Activated T-helper 17 cell treated with anti-CD3 and anti-CD28 coated beads, Interleukin-2, amount 50 U/mL, for 72 hours (primary cell): ENCODE results near the gene ABLIM2. TPM values are rescaled to one million over a fixed set of nuclear protein-coding genes. Genes with fewer than 3 reads are reported as not detected.
A peak's percentile ranks its signal among the peaks of the same experiment; 100 is the strongest.

Experiments
- ATAC-seq: fragments of 150-1000 bp; cut with Tn5 transposase; replicated peaks from 2 replicates; pipeline ENCODE4 v1.10.0; 2021; ENCODE audit warnings: mild to moderate bottlenecking, moderate library complexity
- H3K27ac Mint-ChIP-seq: one replicate; pipeline ENCODE4 v1.8.0; 2022; ENCODE audit warnings: mixed read lengths
- H3K27me3 Mint-ChIP-seq: one replicate; pipeline ENCODE4 v1.8.0; 2022; ENCODE audit warnings: mixed read lengths
- H3K36me3 Mint-ChIP-seq: one replicate; pipeline ENCODE4 v1.8.0; 2022; ENCODE audit warnings: low read depth, mild to moderate bottlenecking, mixed read lengths
- H3K4me1 Mint-ChIP-seq: one replicate; pipeline ENCODE4 v1.8.0; 2022; ENCODE audit warnings: mixed read lengths
- H3K4me3 Mint-ChIP-seq: one replicate; pipeline ENCODE4 v1.8.0; 2022; ENCODE audit warnings: mild to moderate bottlenecking, mixed read lengths
- H3K9me3 Mint-ChIP-seq: one replicate; pipeline ENCODE4 v1.8.0; 2022; ENCODE audit warnings: mixed read lengths
- total RNA-seq, 2 donors: library from RNA; stranded (reverse); gene quantifications; one replicate each; pipeline ENCODE4 v1.2.3, GENCODE V29; 2022

Gene ABLIM2
- total RNA-seq, 2 donors from 2014 or later: 0.53 to 0.82 TPM

GRCh38 chr4:8097721-8098345, 60.8 kb downstream of the ABLIM2 start:
- H3K27me3 Mint-ChIP-seq: no peaks in the 10 kb centered on the region
- no peak overlapping the region for H3K27ac Mint-ChIP-seq
- H3K9me3 Mint-ChIP-seq: peaks cover 22% of the 10 kb centered on the region
- H3K36me3 Mint-ChIP-seq: no peaks in the 10 kb centered on the region
- H3K4me1 Mint-ChIP-seq: no peaks in the 10 kb centered on the region
- no peak overlapping the region for H3K4me3 Mint-ChIP-seq
- no peak for ATAC-seq

- H3K27ac Mint-ChIP-seq: no peak overlapping the region
- H3K9me3 Mint-ChIP-seq: peaks cover 22% of the 10 kb centered on the region
- no peaks in the 10 kb centered on the region for H3K4me1 Mint-ChIP-seq
- no peak overlapping the region for H3K4me3 Mint-ChIP-seq
- no peak for ATAC-seq
- H3K36me3 Mint-ChIP-seq: no peaks in the 10 kb centered on the region
- no peaks in the 10 kb centered on the region for H3K27me3 Mint-ChIP-seq
These were observed 61.5 kb downstream of the ABLIM2 start for GRCh38 chr4:8097141-8097541.

GRCh38 chr4:8096690-8097061, 61.9 kb downstream of the ABLIM2 start:
- Mint-ChIP-seq H3K27me3 (no peaks in the 10 kb centered on the region), H3K4me1 (no peaks in the 10 kb centered on the region), H3K36me3 (no peaks in the 10 kb centered on the region), H3K4me3 (no peak overlapping the region), H3K9me3 (peaks cover 22% of the 10 kb centered on the region), H3K27ac (no peak overlapping the region)
- no peak for ATAC-seq

GRCh38 chr4:8095956-8096689, 62.5 kb downstream of the ABLIM2 start:
- Mint-ChIP-seq H3K36me3 (no peaks in the 10 kb centered on the region), H3K4me3 (no peak overlapping the region), H3K27ac (no peak overlapping the region), H3K9me3 (peaks cover 22% of the 10 kb centered on the region), H3K27me3 (no peaks in the 10 kb centered on the region), H3K4me1 (no peaks in the 10 kb centered on the region)
- no peak for ATAC-seq

GRCh38 chr4:8093587-8094274, 64.9 kb downstream of the ABLIM2 start:
- H3K4me3 Mint-ChIP-seq: no peak overlapping the region
- H3K27me3 Mint-ChIP-seq: no peaks in the 10 kb centered on the region
- no peak overlapping the region for H3K27ac Mint-ChIP-seq
- H3K9me3 Mint-ChIP-seq: peaks cover 22% of the 10 kb centered on the region
- ATAC-seq: no peak
- no peaks in the 10 kb centered on the region for H3K4me1 Mint-ChIP-seq
- no peaks in the 10 kb centered on the region for H3K36me3 Mint-ChIP-seq

GRCh38 chr4:8092282-8092681, 66.3 kb downstream of the ABLIM2 start:
- no peak overlapping the region for H3K4me3 Mint-ChIP-seq
- H3K27ac Mint-ChIP-seq: no peak overlapping the region
- no peaks in the 10 kb centered on the region for H3K36me3 Mint-ChIP-seq
- no peaks in the 10 kb centered on the region for H3K27me3 Mint-ChIP-seq
- no peaks in the 10 kb centered on the region for H3K4me1 Mint-ChIP-seq
- peaks cover 22% of the 10 kb centered on the region for H3K9me3 Mint-ChIP-seq
- no peak for ATAC-seq

- H3K36me3 Mint-ChIP-seq: no peaks in the 10 kb centered on the region
- no peaks in the 10 kb centered on the region for H3K27me3 Mint-ChIP-seq
- no peak overlapping the region for H3K27ac Mint-ChIP-seq
- H3K4me1 Mint-ChIP-seq: no peaks in the 10 kb centered on the region
- ATAC-seq: no peak
- H3K4me3 Mint-ChIP-seq: no peak overlapping the region
- peaks cover 20% of the 10 kb centered on the region for H3K9me3 Mint-ChIP-seq
These were observed 67.8 kb downstream of the ABLIM2 start for GRCh38 chr4:8090744-8091301.

- no peaks in the 10 kb centered on the region for H3K36me3 Mint-ChIP-seq
- no peaks in the 10 kb centered on the region for H3K4me1 Mint-ChIP-seq
- peak; percentile 81 for ATAC-seq
- H3K27me3 Mint-ChIP-seq: no peaks in the 10 kb centered on the region
- no peak overlapping the region for H3K27ac Mint-ChIP-seq
- H3K9me3 Mint-ChIP-seq: peaks cover 17% of the 10 kb centered on the region
- no peak overlapping the region for H3K4me3 Mint-ChIP-seq
These were observed 68.3 kb downstream of the ABLIM2 start for GRCh38 chr4:8090312-8090711.

GRCh38 chr4:8089862-8090261, 68.8 kb downstream of the ABLIM2 start:
- no peak overlapping the region for H3K4me3 Mint-ChIP-seq
- H3K27ac Mint-ChIP-seq: no peak overlapping the region
- peaks cover 14% of the 10 kb centered on the region for H3K9me3 Mint-ChIP-seq
- H3K36me3 Mint-ChIP-seq: no peaks in the 10 kb centered on the region
- H3K4me1 Mint-ChIP-seq: no peaks in the 10 kb centered on the region
- no peaks in the 10 kb centered on the region for H3K27me3 Mint-ChIP-seq
- ATAC-seq: no peak

GRCh38 chr4:8088966-8089491, 69.6 kb downstream of the ABLIM2 start:
- H3K27me3 Mint-ChIP-seq: no peaks in the 10 kb centered on the region
- H3K36me3 Mint-ChIP-seq: no peaks in the 10 kb centered on the region
- peaks cover 7% of the 10 kb centered on the region for H3K9me3 Mint-ChIP-seq
- H3K27ac Mint-ChIP-seq: no peak overlapping the region
- no peak for ATAC-seq
- no peaks in the 10 kb centered on the region for H3K4me1 Mint-ChIP-seq
- no peak overlapping the region for H3K4me3 Mint-ChIP-seq

GRCh38 chr4:8087921-8088495, 70.6 kb downstream of the ABLIM2 start:
- ATAC-seq: no peak
- Mint-ChIP-seq H3K9me3 (no peaks in the 10 kb centered on the region), H3K4me1 (no peaks in the 10 kb centered on the region), H3K27me3 (no peaks in the 10 kb centered on the region), H3K4me3 (no peak overlapping the region), H3K36me3 (no peaks in the 10 kb centered on the region), H3K27ac (no peak overlapping the region)

GRCh38 chr4:8086783-8087445, 71.7 kb downstream of the ABLIM2 start:
- no peak overlapping the region for H3K4me3 Mint-ChIP-seq
- no peaks in the 10 kb centered on the region for H3K36me3 Mint-ChIP-seq
- no peak for ATAC-seq
- H3K27ac Mint-ChIP-seq: no peak overlapping the region
- no peaks in the 10 kb centered on the region for H3K4me1 Mint-ChIP-seq
- no peaks in the 10 kb centered on the region for H3K9me3 Mint-ChIP-seq
- H3K27me3 Mint-ChIP-seq: no peaks in the 10 kb centered on the region

- H3K4me1 Mint-ChIP-seq: no peaks in the 10 kb centered on the region
- H3K27me3 Mint-ChIP-seq: no peaks in the 10 kb centered on the region
- no peaks in the 10 kb centered on the region for H3K36me3 Mint-ChIP-seq
- ATAC-seq: no peak
- no peak overlapping the region for H3K27ac Mint-ChIP-seq
- no peaks in the 10 kb centered on the region for H3K9me3 Mint-ChIP-seq
- no peak overlapping the region for H3K4me3 Mint-ChIP-seq
These were observed 73.0 kb downstream of the ABLIM2 start for GRCh38 chr4:8085491-8086117.
